Tibial nerve (tissue), 4 donors: ENCODE measurements around the gene VEGFB.

ENCODE experiments used
- CTCF ChIP-seq, 5 experiments: fragments of 200-600 bp in 3 of 5; fragments of 450-650 bp in 2 of 5; sonication (generic) in 3 of 5; IDR thresholded peaks; one replicate each; pipeline ENCODE4 v1.5.1; 2016 to 2019; ENCODE audit warnings: antibody characterized with exemption in 5 of 5, mild to moderate bottlenecking in 3 of 5, moderate library complexity in 2 of 5
- EP300 ChIP-seq, 2 donors: sonication (generic); formaldehyde crosslinking; IDR thresholded peaks; one replicate each; pipeline ENCODE4 v1.6.1; 2017; ENCODE audit warnings: antibody characterized with exemption in 2 of 2, mild to moderate bottlenecking in 1 of 2
- POLR2A ChIP-seq, 2 donors: fragments of 450-650 bp; IDR thresholded peaks; one replicate each; pipeline ENCODE4 v1.6.1; 2017; ENCODE audit warnings: antibody characterized with exemption in 2 of 2, mild to moderate bottlenecking in 2 of 2, moderate library complexity in 2 of 2

- TF ChIP-seq CTCF (IDR thresholded peaks at IDR 0.05) (no peak), EP300 (IDR thresholded peaks at IDR 0.05) (no peak), POLR2A (IDR thresholded peaks at IDR 0.05) (no peak)
These were observed 1.4 kb upstream of the VEGFB start for GRCh38 chr11:64232967-64233315.
